Stimulated activated CD4-positive, alpha-beta T cell treated with anti-CD3 and anti-CD28 coated beads, Interleukin-12 subunit alpha, Interleukin-12 subunit beta, amount 100 ng/mL, for 4 hours (primary cell): ENCODE measurements around the gene SLC12A7.
"Not testable (repeated sequence)": the region's sequence is repeated elsewhere in the genome, so short reads cannot be mapped to it uniquely, and the experiment has no call there.

Source experiments
- DNase-seq: peaks from one replicate; pipeline ENCODE4 v3.0.0-alpha.2; 2020

Gene SLC12A7

GRCh38 chr5:1111727-1112289, at the start of gene SLC12A7:
Gene SLC12A7, minus strand, starts transcription at chr5:1112063. Its CDS starts 72 bp downstream, at chr5:1111991.
- peak; percentile 68 for DNase-seq

- no peak for DNase-seq
These were observed 49.4 kb upstream of the SLC12A7 start for GRCh38 chr5:1161108-1161832.

GRCh38 chr5:1159774-1160406, 48.0 kb upstream of the SLC12A7 start:
- DNase-seq = no peak

- no peak for DNase-seq
These were observed 47.4 kb upstream of the SLC12A7 start for GRCh38 chr5:1159341-1159675.

GRCh38 chr5:1158647-1159340, 46.9 kb upstream of the SLC12A7 start:
- DNase-seq = no peak

- not testable (repeated sequence) for DNase-seq
These were observed 45.7 kb upstream of the SLC12A7 start for GRCh38 chr5:1157461-1157986.

GRCh38 chr5:1156754-1157460, 45.0 kb upstream of the SLC12A7 start:
- no peak for DNase-seq

GRCh38 chr5:1156033-1156753, 44.3 kb upstream of the SLC12A7 start:
- no peak for DNase-seq

GRCh38 chr5:1155191-1156032, 43.5 kb upstream of the SLC12A7 start:
- no peak for DNase-seq

GRCh38 chr5:1153428-1153827, 41.6 kb upstream of the SLC12A7 start:
- DNase-seq = no peak

GRCh38 chr5:1152771-1153282, 41.0 kb upstream of the SLC12A7 start:
- DNase-seq = no peak

- DNase-seq = no peak
These were observed 40.3 kb upstream of the SLC12A7 start for GRCh38 chr5:1152156-1152555.

GRCh38 chr5:1151316-1151715, 39.5 kb upstream of the SLC12A7 start:
- DNase-seq = no peak

- no peak for DNase-seq
These were observed 39.0 kb upstream of the SLC12A7 start for GRCh38 chr5:1150866-1151265.

- DNase-seq = no peak
These were observed 33.0 kb upstream of the SLC12A7 start for GRCh38 chr5:1144638-1145396.

GRCh38 chr5:1144089-1144488, 32.2 kb upstream of the SLC12A7 start:
- DNase-seq = no peak

- DNase-seq = no peak
These were observed 31.7 kb upstream of the SLC12A7 start for GRCh38 chr5:1143670-1143951.

GRCh38 chr5:1142886-1143669, 31.2 kb upstream of the SLC12A7 start:
- no peak for DNase-seq

- DNase-seq = no peak
These were observed 30.0 kb upstream of the SLC12A7 start for GRCh38 chr5:1141834-1142233.

- DNase-seq = no peak
These were observed 28.9 kb upstream of the SLC12A7 start for GRCh38 chr5:1140818-1141189.
